ENCODE measurements around the gene BRSK1.

BRSK1 gene

DNA sequence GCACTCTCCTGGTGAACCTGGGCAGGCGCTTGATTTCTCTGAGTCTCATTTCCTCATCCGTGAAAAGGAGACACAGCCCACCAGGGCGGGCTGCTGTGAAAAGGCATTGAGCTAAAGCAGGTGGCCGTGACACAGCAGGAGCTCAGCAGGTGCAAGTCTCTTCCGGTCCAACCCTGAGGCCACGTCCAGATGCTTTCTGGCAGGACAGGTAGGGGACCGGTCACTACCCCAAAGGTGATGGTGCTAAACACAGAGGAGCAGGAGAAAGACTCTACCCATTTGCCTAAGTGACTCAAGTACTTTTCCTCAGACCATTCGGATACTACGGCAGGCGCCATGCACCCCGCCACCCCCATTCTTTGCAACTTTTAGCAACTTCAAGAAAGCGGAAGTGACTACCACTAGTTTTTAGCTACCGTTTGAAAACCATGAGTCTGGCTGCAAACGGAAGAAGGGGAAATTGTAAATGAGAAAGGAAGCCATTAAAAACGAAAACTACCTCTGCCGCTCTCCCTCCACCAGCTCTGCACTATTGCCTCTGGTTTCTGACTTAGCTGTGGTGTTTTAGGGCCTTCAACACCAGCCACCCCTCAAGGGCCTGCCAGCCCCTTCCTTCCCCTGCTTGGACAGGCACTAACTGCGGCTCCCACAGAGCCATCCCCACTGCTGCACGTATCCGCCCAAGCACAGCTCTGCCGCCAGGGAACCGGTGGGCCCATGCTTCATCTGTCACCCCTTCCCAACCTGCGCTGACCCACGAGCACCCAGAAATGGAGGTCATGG, 29.8 kb upstream of the BRSK1 start:
- DNase-seq (ENCODE audit: low read depth) = peak; percentile 50

DNA sequence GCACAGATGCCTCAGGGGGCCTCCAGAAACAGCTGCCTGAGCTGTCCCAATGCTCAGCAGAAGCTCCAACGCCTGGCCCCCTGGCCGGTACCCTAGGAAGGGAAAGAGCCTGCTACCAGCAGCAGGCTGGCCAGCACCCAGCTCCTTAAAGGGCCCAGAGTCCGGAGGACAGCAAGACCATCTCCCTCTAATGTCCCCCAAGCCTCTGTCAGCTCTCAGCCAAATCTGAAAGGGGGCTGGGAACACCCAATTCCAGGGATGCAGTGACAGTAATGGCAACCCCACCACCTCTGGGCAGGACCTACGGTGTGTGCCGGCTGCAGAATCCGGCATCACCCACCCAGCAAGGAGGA, 29.2 kb upstream of the BRSK1 start:
- no peak for DNase-seq (ENCODE audit: low read depth)

DNA sequence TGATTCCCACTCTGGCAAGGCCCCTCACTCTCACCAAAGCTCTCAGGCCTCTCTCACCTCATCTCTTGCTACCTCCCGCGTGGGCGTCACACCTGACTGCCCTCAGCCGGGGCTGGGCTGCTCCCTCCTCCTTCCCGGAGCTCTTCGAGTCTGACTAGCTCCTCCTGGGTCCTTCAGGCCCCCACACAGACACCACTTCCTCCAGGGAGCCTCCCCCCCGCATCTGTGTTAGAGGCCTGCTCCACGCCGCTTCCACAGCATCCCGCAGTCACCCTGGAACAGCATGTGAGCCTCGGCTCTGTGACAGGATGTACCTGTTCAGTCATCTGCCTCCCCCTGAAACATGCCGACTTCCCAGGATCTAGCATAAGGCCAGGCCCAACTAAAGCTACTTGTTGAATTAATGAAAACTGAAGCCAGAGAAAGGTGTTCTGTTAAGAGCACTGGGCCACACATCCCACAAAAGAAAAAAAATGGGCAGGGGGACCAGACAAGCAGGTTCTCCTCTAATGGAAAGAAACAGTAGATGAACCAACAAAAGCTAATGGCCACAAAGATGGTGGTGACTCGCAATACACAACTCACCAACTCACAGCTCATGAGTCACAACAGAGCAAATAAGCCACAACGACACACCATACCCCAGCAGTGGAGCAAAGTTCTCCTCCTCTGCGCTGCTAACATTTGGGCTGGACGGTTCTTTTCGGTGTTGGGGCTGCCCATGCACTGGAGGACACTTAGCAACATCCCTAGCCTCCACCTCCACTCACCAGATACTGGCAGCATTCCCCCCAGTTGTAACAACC, 28.0 kb upstream of the BRSK1 start:
- DNase-seq (ENCODE audit: low read depth) = peak; percentile 30

DNA sequence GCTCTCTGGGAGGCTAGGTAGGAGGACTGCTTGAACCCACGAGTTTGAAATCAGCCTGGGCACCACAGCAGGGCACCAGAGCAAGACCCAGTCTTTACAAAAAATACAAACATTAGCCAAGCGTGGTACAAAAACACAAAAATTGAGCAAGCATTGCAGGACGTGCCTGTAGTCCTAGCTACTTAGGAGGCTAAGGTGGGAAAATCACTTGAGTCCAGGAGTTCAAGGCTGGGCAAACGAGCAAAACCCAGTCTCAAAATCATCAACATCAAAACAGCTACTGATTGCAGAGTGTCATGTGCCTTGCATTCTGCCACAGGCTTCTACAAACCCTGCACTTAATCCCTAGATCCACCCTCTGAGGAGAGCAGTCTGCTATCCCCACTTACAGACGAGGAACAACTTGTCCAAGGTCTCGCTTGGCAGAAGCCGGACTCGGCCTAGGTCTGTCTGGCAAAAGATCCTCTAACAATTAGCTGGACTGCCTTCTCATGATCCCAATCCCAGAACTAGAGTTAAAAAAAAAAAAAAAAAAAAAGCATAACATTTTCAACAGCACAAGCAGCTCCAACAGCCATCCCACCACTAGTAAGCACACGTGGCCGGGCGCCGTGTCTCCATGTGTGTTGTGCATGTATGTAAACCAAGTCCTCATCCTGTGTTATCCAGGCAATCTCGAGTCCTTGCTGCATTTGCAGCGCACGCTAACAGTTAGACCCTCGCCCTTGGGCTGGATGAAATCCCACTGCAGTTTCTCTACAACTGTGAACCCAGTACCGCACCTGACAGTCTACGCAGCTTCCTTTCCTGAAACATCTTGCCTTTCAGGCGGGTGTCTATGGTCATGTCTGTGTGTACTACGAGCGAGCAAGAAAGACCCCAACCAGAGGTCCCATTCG, 27.0 kb upstream of the BRSK1 start:
- no peak for DNase-seq (ENCODE audit: low read depth)

DNA sequence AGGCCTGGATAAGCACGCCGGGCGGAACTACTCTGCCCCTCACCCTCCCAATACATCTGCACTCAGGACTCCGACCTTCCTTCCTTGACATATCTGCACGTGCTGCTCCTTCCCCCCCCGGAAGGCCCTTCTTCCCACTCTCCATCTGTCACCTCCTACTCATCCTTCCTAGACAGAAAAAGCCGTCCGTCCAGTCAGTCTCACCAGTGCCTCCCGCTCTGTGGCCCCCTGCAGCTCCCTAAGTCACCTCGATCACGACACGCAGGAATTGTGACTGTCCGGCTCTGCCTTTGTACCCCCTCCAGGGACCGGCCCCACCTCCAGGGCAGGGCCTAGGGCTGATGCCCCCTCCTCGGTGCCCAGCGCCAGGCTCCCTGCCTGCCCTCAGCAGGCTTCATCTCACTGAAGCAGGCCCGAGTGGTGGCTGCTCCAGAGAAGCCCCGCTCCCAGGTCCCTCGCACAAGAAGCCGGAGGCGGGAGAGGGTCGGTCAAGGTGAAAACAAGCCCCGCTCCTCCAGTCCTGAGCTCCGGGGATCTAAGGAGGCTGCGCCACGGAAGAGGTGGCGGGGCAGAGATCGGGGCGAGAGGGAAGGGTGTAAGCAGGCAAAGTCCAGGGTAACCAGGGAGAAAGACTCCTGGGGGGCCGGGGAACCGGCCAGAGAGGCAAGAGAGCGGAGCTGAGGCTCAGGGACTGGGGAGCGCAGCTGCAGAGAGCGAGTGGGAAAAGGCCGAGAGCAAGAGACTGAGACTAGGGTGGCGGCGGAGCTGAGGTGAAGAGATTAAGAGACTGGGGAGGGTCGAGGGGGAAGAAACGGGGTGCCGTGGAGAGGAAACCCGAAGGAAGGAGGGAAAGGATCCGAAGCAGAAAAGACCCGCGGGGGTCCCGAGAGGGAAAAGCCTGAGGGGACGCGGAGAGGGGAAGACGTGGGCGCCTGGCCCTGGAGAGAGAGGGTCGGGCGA, 26.1 kb upstream of the BRSK1 start:
- DNase-seq (ENCODE audit: low read depth) = no peak

GRCh38 chr19:55258476-55258827, 25.3 kb upstream of the BRSK1 start:
- no peak for DNase-seq (ENCODE audit: low read depth)

GRCh38 chr19:55258828-55259539, 24.8 kb upstream of the BRSK1 start, which contains the start of gene PPP6R1:
Gene PPP6R1 (minus strand): TSS chr19:55259017. CDS start chr19:55247103, 11,914 bp downstream.
- peak; percentile 92 for DNase-seq (ENCODE audit: low read depth)

- no peak for DNase-seq (ENCODE audit: low read depth)
These were observed 24.1 kb upstream of the BRSK1 start for GRCh38 chr19:55259540-55260210.

- no peak for DNase-seq (ENCODE audit: low read depth)
These were observed 22.1 kb upstream of the BRSK1 start for GRCh38 chr19:55261671-55262126.

GRCh38 chr19:55262359-55262758, 21.4 kb upstream of the BRSK1 start:
- DNase-seq (ENCODE audit: low read depth) = no peak

- no peak for DNase-seq (ENCODE audit: low read depth)
These were observed 19.3 kb upstream of the BRSK1 start for GRCh38 chr19:55264531-55264930.

DNA sequence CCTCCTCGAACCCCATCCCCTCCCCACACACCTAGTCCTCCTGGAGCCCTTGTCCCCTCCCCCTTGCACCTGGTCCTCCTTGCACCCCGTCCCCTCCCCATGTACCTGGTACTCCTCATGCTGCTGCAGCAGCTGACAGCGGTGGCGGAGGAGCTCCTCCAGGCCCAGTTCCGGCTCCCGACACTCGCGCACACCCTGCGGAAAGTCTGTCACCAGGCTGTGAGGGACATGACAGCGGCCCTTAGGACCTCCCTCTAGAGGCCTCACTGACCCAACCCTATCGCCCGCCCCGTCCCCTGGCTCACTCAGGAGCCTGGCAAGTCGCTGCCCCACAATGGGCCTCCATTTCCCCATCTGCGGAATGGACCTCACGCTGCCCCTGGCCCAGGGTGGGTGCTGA, 18.6 kb upstream of the BRSK1 start:
- no peak for DNase-seq (ENCODE audit: low read depth)

- no peak for DNase-seq (ENCODE audit: low read depth)
These were observed 17.9 kb upstream of the BRSK1 start for GRCh38 chr19:55265723-55266386.

DNA sequence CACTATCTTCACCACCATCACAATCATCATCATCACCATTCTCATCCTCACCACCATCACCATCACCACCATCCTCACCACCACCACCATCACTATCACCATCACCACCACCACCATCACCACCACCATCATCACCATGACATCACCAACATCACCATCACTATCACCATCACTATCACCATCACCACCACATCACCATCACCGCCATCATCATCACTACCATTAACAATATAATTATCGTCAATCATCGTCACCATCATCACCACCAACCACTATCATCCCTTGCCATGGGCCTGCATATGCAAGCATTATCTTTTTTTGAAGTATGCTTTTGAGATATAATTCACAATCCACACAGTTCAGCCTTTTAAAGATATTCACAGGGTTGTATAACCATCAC, 17.4 kb upstream of the BRSK1 start:
- no peak for DNase-seq (ENCODE audit: low read depth)

DNA sequence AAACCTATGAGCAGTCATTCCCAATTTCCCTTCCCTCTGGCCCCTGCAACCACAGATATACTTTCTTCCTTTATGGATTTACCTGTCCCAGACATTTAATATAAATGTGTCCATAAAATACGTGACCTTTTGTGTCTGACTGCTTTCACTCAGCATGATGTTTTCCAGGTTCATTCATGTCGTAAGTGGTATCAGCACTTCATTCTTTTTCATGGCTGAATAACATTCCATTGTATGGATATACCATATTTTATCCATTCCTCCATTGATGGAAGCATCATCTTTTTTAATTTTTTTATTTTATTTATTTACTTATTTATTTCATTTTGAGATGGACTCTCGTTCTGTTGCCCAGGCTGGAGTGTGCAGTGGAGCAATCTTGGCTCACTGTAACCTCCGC, 17.0 kb upstream of the BRSK1 start:
- DNase-seq (ENCODE audit: low read depth) = no peak

GRCh38 chr19:55269299-55269698, 14.5 kb upstream of the BRSK1 start:
- no peak for DNase-seq (ENCODE audit: low read depth)

DNA sequence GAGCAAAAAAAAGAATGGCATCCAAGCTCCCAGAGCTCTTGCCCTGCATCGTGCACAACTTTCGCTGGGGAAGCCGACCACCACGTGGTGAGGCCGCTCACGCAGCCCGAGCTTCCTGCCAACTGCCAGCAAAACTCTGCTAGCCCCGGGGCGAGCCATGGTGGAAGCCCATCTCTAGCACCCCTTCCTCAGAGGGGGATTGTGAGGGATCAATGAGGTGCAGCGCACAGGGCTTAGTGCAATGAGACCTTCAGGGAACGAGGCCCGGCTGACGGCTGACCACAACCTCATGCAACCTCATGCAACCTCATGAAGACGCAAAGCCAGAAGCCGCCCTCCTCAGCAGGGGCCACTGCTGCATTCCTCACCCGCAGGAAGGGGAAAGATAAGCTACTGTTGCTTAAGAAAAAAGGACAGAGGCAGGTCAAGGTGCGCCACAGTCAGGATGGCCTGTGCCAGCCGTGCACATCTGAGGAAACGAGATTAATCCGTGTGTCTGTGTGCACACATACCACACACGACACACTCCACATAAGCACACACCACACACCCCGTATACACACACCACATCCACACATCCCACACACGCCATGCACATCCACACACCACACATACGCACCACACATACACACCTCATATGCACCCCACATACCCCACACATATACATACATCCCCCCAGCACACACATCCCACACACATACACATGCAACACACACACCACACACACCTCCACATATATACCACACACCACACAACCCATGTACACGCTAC, 13.4 kb upstream of the BRSK1 start:
- DNase-seq (ENCODE audit: low read depth) = no peak

DNA sequence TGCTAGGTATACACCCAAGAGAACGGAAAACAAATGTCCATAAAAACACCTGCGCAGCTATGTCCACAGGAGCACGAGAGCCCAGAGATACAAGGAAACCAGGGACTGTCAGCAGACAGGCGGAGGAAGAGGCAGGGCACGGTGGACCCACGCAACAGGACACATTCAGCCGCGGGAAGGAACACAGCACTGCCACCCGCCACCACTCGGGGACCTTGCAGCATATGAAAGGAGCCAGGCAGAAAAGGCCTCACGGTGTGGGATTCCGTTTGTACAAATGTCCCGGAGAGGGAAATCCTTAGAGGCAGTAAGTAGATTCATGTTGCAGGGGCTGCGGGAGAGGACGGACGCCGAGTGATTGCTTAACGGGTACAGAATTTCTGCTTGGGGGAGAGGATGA, 11.7 kb upstream of the BRSK1 start:
- DNase-seq (ENCODE audit: low read depth) = no peak
